HepG2 (cell line): ENCODE data around the gene HRCT1. TPM values are rescaled to one million over a fixed set of nuclear protein-coding genes. Genes with fewer than 3 reads are reported as not detected.

ENCODE experiments used
- ATAC-seq: fragments of 200-7000 bp; cut with Tn5 transposase; 3 replicates; pipeline ENCODE4 v1.9.1; 2020; ENCODE audit warnings: mild to moderate bottlenecking, moderate library complexity
- BruUV-seq: library from RNA; stranded (reverse); fragments of 400-500 nt; replicated peaks from 2 replicates; lab custom pipeline; 2021; lab: Mats Ljungman, UMichigan
- CTCF ChIA-PET: fragments of 300-600 bp; formaldehyde crosslinking; extraction: SDS; loops from one replicate; lab custom pipeline; 2021; ENCODE audit warnings: low total read pairs, inconsistent platforms, low intra/inter-chr PET ratio; lab: Yijun Ruan, JAX
- POLR2A ChIA-PET: fragments of 350-600 bp; sonication (Branson Sonifier 250); formaldehyde crosslinking; loops from one replicate; lab custom pipeline; 2020; ENCODE audit warnings: antibody characterized with exemption, inconsistent platforms; lab: Yijun Ruan, JAX
- DNase-seq: peaks from one replicate; pipeline ENCODE4 v3.0.0-alpha.2; 2015; ENCODE audit warnings: low spot score
- FAIRE-seq: peaks from 3 replicates; lab custom pipeline; 2011; peaks lifted over from hg19 to GRCh38; lab: Jason Lieb, UNC
- H2AFZ ChIP-seq: one replicate; pipeline ENCODE4 v1.6.1; 2011; ENCODE audit warnings: low read length, inconsistent platforms
- H3K27ac ChIP-seq: fragments of 300-600 bp; 3 replicates; pipeline ENCODE4 v1.8.0; 2011; ENCODE audit warnings: mixed run types, mild to moderate bottlenecking, mixed read lengths, low read length, inconsistent platforms; ENCODE audit not compliant: insufficient read depth; ENCODE audit errors: extremely low read length
- H3K27me3 ChIP-seq, 2 experiments: fragments of 200-600 bp in 1 of 2; 2 replicates in 1 of 2; 3 replicates in 1 of 2; pipeline versions ENCODE4 v1.6.0 to v1.8.0; 2011; ENCODE audit warnings: low read length in 2 of 2, mild to moderate bottlenecking in 2 of 2, moderate library complexity in 2 of 2, inconsistent platforms in 1 of 2; ENCODE audit not compliant: insufficient read depth in 2 of 2, control insufficient read depth in 1 of 2
- H3K36me3 ChIP-seq, 2 experiments: fragments of 200-600 bp in 1 of 2; replicated peaks in 1 of 2; 2 replicates in 1 of 2; 3 replicates in 1 of 2; pipeline versions ENCODE4 v1.5.1 to v1.8.0; 2011; ENCODE audit warnings: low read length in 2 of 2, inconsistent platforms in 1 of 2; ENCODE audit not compliant: insufficient read depth in 2 of 2, control insufficient read depth in 1 of 2
- H3K4me1 ChIP-seq: 2 replicates; pipeline ENCODE4 v1.5.1; 2012; ENCODE audit warnings: low read length, inconsistent platforms; ENCODE audit not compliant: insufficient read depth
- H3K4me2 ChIP-seq: 2 replicates; pipeline ENCODE4 v1.6.0; 2011; ENCODE audit warnings: low read depth, low read length, inconsistent platforms
- H3K4me3 ChIP-seq, 3 experiments: fragments of 200-600 bp in 1 of 3; sonication (generic), shearing (Covaris generic) in 1 of 3; replicated peaks in 1 of 3; 2 replicates each; pipeline ENCODE4 v1.5.1; 2011 to 2016; ENCODE audit warnings: low read length in 3 of 3, inconsistent platforms in 2 of 3, low read depth in 2 of 3, mild to moderate bottlenecking in 2 of 3, control low read depth in 1 of 3, mixed read lengths in 1 of 3; ENCODE audit not compliant: insufficient read depth in 1 of 3
- H3K79me2 ChIP-seq: one replicate; pipeline ENCODE4 v1.6.1; 2011; ENCODE audit warnings: low read length, inconsistent platforms; ENCODE audit not compliant: insufficient read depth
- H3K9ac ChIP-seq: 2 replicates; pipeline ENCODE4 v1.6.0; 2011; ENCODE audit warnings: mild to moderate bottlenecking, low read depth, low read length, inconsistent platforms; ENCODE audit not compliant: insufficient read depth
- H3K9me3 ChIP-seq: 2 replicates; pipeline ENCODE4 v1.5.1; 2012; ENCODE audit warnings: mild to moderate bottlenecking, low read length
- H4K20me1 ChIP-seq: 2 replicates; pipeline ENCODE4 v1.6.0; 2011; ENCODE audit warnings: inconsistent platforms, mild to moderate bottlenecking, low read length, moderate library complexity; ENCODE audit not compliant: insufficient read depth
- ADNP ChIP-seq: sonication (generic); formaldehyde crosslinking; IDR thresholded peaks from 2 replicates; pipeline ENCODE4 v1.4.0; 2020; ENCODE audit warnings: missing genetic modification reagents
- ATF5 ChIP-seq: sonication (generic); formaldehyde crosslinking; IDR thresholded peaks from 2 replicates; pipeline ENCODE4 v1.4.0; 2020; ENCODE audit warnings: mild to moderate bottlenecking, low read depth, missing genetic modification reagents
- DNMT1 ChIP-seq: sonication (generic); formaldehyde crosslinking; IDR thresholded peaks from 2 replicates; pipeline ENCODE4 v1.5.1; 2020; ENCODE audit warnings: mild to moderate bottlenecking, missing genetic modification reagents
- FOXP4 ChIP-seq: sonication (generic); formaldehyde crosslinking; IDR thresholded peaks from 2 replicates; pipeline ENCODE4 v1.4.0; 2020; ENCODE audit warnings: missing genetic modification reagents
- HOXA7 ChIP-seq: sonication (generic); formaldehyde crosslinking; IDR thresholded peaks from 2 replicates; pipeline ENCODE4 v1.8.1; 2022; ENCODE audit warnings: mild to moderate bottlenecking, missing genetic modification reagents, moderate library complexity
- KLF13 ChIP-seq: sonication (generic); formaldehyde crosslinking; IDR thresholded peaks from 2 replicates; pipeline ENCODE4 v1.4.0; 2020; ENCODE audit warnings: mild to moderate bottlenecking, missing genetic modification reagents
- MEIS1 ChIP-seq: sonication (generic); formaldehyde crosslinking; IDR thresholded peaks from 2 replicates; pipeline ENCODE4 v1.9.0; 2021; ENCODE audit warnings: mild to moderate bottlenecking, missing genetic modification reagents, moderate library complexity, borderline replicate concordance
- MIXL1 ChIP-seq: IDR thresholded peaks from 2 replicates; pipeline ENCODE4 v1.6.1; 2016
- STAG1 ChIP-seq: sonication (generic); formaldehyde crosslinking; IDR thresholded peaks from 2 replicates; pipeline ENCODE4 v1.4.0; 2020; ENCODE audit warnings: missing genetic modification reagents
- TFAP4 ChIP-seq: sonication (generic); IDR thresholded peaks from 2 replicates; pipeline ENCODE4 v1.6.1; 2016; ENCODE audit warnings: low read depth, borderline replicate concordance
- THRA ChIP-seq: sonication (generic); formaldehyde crosslinking; IDR thresholded peaks from 2 replicates; pipeline ENCODE4 v1.4.0; 2020; ENCODE audit warnings: missing genetic modification reagents, borderline replicate concordance
- WGBS: methylation state at CpG from one replicate; pipeline ENCODE4 v1.1.6; 2017; ENCODE audit warnings: low lambda C conversion rate; 5-methylcytosine and 5-hydroxymethylcytosine counted together
- in situ Hi-C: cut with HindIII; loops from 2 replicates; pipeline ENCODE4 v1.10.0; 2017; ENCODE audit warnings: low pct_unique_long_range_greater_than_20kb; ENCODE audit not compliant: extremely low pct_ligation_motif_present
- intact Hi-C: fragments of 100-400 bp; cut with micrococcal nuclease; formaldehyde crosslinking; loops from one replicate; pipeline ENCODE4 v1.10.0; 2022; ENCODE audit not compliant: unreplicated experiment
- polyA plus RNA-seq, 8 experiments: library from polyadenylated mRNA; depleted of rRNA in 3 of 8; stranded (reverse) in 7 of 8; unstranded in 1 of 8; fragments of >200 nt; fragmentation: Illumina TruSeq in 4 of 8; extraction: Trizol in 4 of 8; gene quantifications; 2 replicates each; pipeline versions ENCODE4 v1.2.1 to v1.2.3, GENCODE V29; 2011 to 2016; ENCODE audit warnings: low read depth in 4 of 8, missing spikeins in 1 of 8, mixed read lengths in 1 of 8; ENCODE audit not compliant: insufficient read depth in 1 of 8
- total RNA-seq, 5 experiments: library from RNA; depleted of rRNA; stranded (reverse); fragments of >200 nt; fragmentation: Illumina TruSeq; extraction: Trizol; gene quantifications; 2 replicates each; pipeline ENCODE4 v1.2.3, GENCODE V29; 2016; ENCODE audit warnings: low read depth in 1 of 5

HRCT1 gene
- total and polyA plus RNA-seq, 2 of the 13 experiments (the other 11 are each of a cell fraction or from before 2014, with no cell fraction given) = 0.13 TPM; not detected in 1

GRCh38 chr9:35899021-35899420 lies 7.0 kb upstream of the HRCT1 start:
- in situ Hi-C loops = no loop called here
- no peak for FAIRE-seq

GRCh38 chr9:35903049-35903448 lies 3.0 kb upstream of the HRCT1 start:
- Histone ChIP-seq H3K4me1 (peaks cover 49% of the 10 kb centered on the region), H3K9me3 (no peaks in the 10 kb centered on the region), H2AFZ (no peak overlapping the region), H3K36me3 (no peaks in the 10 kb centered on the region), H4K20me1 (no peaks in the 10 kb centered on the region), H3K27ac (no peak overlapping the region), H3K79me2 (no peaks in the 10 kb centered on the region), H3K4me3 (no peak overlapping the region), H3K27me3 (peaks cover 0 to 11% of the 10 kb centered on the region in 2 experiments; a peak in 2 of 5 replicates), H3K4me2 (no peak overlapping the region), H3K9ac (no peak overlapping the region)
- CTCF ChIA-PET = interaction anchor here (0.7 to 2.2 kb wide), 2 partner anchors 43 to 119 kb away, joined by 3 to 21 read pairs; no protein-coding TSS in a partner anchor
- intact Hi-C loops (loop anchor here (1.0 kb wide), 1 partner anchor 42 kb away; no protein-coding TSS in a partner anchor), in situ Hi-C loops (no loop called here)
- peak; percentile 82 for FAIRE-seq
- no peak for ATAC-seq
- DNase-seq = peak; percentile 65
- POLR2A ChIA-PET = interaction anchor here (0.8 to 1.2 kb wide), 2 partner anchors 43 to 67 kb away, joined by 3 read pairs; no protein-coding TSS in a partner anchor
- WGBS = 0% methylated on average over 1 of the region's 3 CpGs
- BruUV-seq = no TSS peak
- TF ChIP-seq ATF5 (CRISPR knock-in tag) (no peak), KLF13 (no peak), HOXA7 (CRISPR knock-in tag) (no peak), DNMT1 (CRISPR knock-in tag) (no peak), MIXL1 (peak; percentile 76), STAG1 (peak; percentile 65), TFAP4 (no peak), ADNP (CRISPR knock-in tag) (no peak), THRA (CRISPR knock-in tag) (0 out of 2 replicates have a peak, but pooled peaks have one; percentile 6)

More at GRCh38 chr9:35899021-35899420, 7.0 kb upstream of the HRCT1 start:
- DNase-seq = no peak
- Histone ChIP-seq H3K79me2 (no peaks in the 10 kb centered on the region), H3K4me3 (no peak overlapping the region), H3K4me1 (peaks cover 13% of the 10 kb centered on the region)
- 30% methylated on average over 2 of the region's 2 CpGs for WGBS
- no peak for TF ChIP-seq FOXP4 (CRISPR knock-in tag)
- TF ChIP-seq MEIS1 = no peak
- TF ChIP-seq, all 625 proteins: peak for 0
- no TSS peak for BruUV-seq
- no peaks in the 10 kb centered on the region; a peak in 1 of 5 replicates for H3K27me3 ChIP-seq
- intact Hi-C loops = no loop called here
- H3K9ac ChIP-seq = no peak overlapping the region
- H3K4me2 ChIP-seq = no peak overlapping the region
- ChIA-PET CTCF (no interaction called here), POLR2A (no interaction called here)
- no peaks in the 10 kb centered on the region for H3K9me3 ChIP-seq
- H3K36me3 ChIP-seq = no peaks in the 10 kb centered on the region
- no peak overlapping the region for H3K27ac ChIP-seq
- no peak for ATAC-seq
- no peak overlapping the region for H2AFZ ChIP-seq
- H4K20me1 ChIP-seq = no peaks in the 10 kb centered on the region
